Astrocyte of the cerebellum (primary cell): ENCODE data around the gene TRPC3.
"Not testable (repeated sequence)": the region's sequence is repeated elsewhere in the genome, so short reads cannot be mapped to it uniquely, and the experiment has no call there.

Experiments
- DNase-seq: peaks from one replicate; pipeline ENCODE4 v3.0.0-alpha.2; 2011; ENCODE audit warnings: low read depth
- H3K4me3 ChIP-seq: 2 replicates; pipeline ENCODE4 v1.5.1; 2011; ENCODE audit warnings: mild to moderate bottlenecking, low read depth, low read length, moderate library complexity
- CTCF ChIP-seq: IDR thresholded peaks from 2 replicates; pipeline ENCODE4 v1.5.1; 2012; ENCODE audit warnings: low read length, low read depth, moderate library complexity, mild to moderate bottlenecking; ENCODE audit errors: missing control alignments
- in situ Hi-C: cut with HindIII; loops from 2 replicates; pipeline ENCODE4 v1.10.0; 2017; ENCODE audit warnings: low sequenced_read_pairs

Gene TRPC3

GRCh38 chr4:121938282-121939092 is 13.4 kb downstream of the TRPC3 start:
- no peak for DNase-seq
- in situ Hi-C loops, result no loop called here
- no peak overlapping the region for H3K4me3 ChIP-seq
- TF ChIP-seq CTCF, result no peak

GRCh38 chr4:121936101-121936500 is 15.8 kb downstream of the TRPC3 start:
- no peak overlapping the region for H3K4me3 ChIP-seq
- DNase-seq, result no peak
- TF ChIP-seq CTCF, result no peak
- in situ Hi-C loops, result no loop called here

- in situ Hi-C loops, result no loop called here
- no peak overlapping the region for H3K4me3 ChIP-seq
- no peak for DNase-seq
- TF ChIP-seq CTCF, result no peak
These were observed 17.2 kb downstream of the TRPC3 start for GRCh38 chr4:121934635-121935034.

- no peak for DNase-seq
- in situ Hi-C loops, result no loop called here
- no peak overlapping the region for H3K4me3 ChIP-seq
- TF ChIP-seq CTCF, result no peak
These were observed 19.5 kb downstream of the TRPC3 start for GRCh38 chr4:121932212-121932974.

GRCh38 chr4:121930304-121930703 is 21.6 kb downstream of the TRPC3 start:
- in situ Hi-C loops, result no loop called here
- no peak for TF ChIP-seq CTCF
- no peak overlapping the region for H3K4me3 ChIP-seq
- no peak for DNase-seq

- DNase-seq, result no peak
- H3K4me3 ChIP-seq, result no peak overlapping the region
- TF ChIP-seq CTCF, result no peak
- in situ Hi-C loops, result no loop called here
These were observed 23.9 kb downstream of the TRPC3 start for GRCh38 chr4:121927948-121928347.

- DNase-seq, in situ Hi-C loops, H3K4me3 ChIP-seq: not testable (repeated sequence)
These were observed 25.4 kb downstream of the TRPC3 start for GRCh38 chr4:121926490-121926889.
